Measurements from ENCODE around the gene DLG2. TPM values are rescaled to one million over a fixed set of nuclear protein-coding genes. Genes with fewer than 3 reads are reported as not detected.

The DLG2 gene
- polyA plus RNA-seq, 1 donor = 9.6 TPM

GRCh38 chr11:84564867-84565184 lies 1062.3 kb downstream of the DLG2 start:
- no peak for DNase-seq (ENCODE audit: low read depth)

- no peak for DNase-seq (ENCODE audit: low read depth)
Measured at GRCh38 chr11:84564180-84564866, 1062.8 kb downstream of the DLG2 start.

- no peak for DNase-seq (ENCODE audit: low read depth)
Measured at GRCh38 chr11:84563356-84563755, 1063.8 kb downstream of the DLG2 start.

GRCh38 chr11:84560206-84560605 lies 1066.9 kb downstream of the DLG2 start:
- DNase-seq (ENCODE audit: low read depth) = no peak

- peak; percentile 28 for DNase-seq (ENCODE audit: low read depth)
Measured at GRCh38 chr11:84558085-84558905, 1068.8 kb downstream of the DLG2 start.

GRCh38 chr11:84552791-84553190 lies 1074.4 kb downstream of the DLG2 start:
- no peak for DNase-seq (ENCODE audit: low read depth)

GRCh38 chr11:84549217-84549616 lies 1077.9 kb downstream of the DLG2 start:
- no peak for DNase-seq (ENCODE audit: low read depth)

GRCh38 chr11:84544566-84544965 lies 1082.6 kb downstream of the DLG2 start:
- DNase-seq (ENCODE audit: low read depth) = no peak

GRCh38 chr11:84543367-84544159 lies 1083.6 kb downstream of the DLG2 start:
- no peak for DNase-seq (ENCODE audit: low read depth)

- DNase-seq (ENCODE audit: low read depth) = no peak
Measured at GRCh38 chr11:84541731-84542340, 1085.3 kb downstream of the DLG2 start.

GRCh38 chr11:84536456-84536855 lies 1090.7 kb downstream of the DLG2 start:
- DNase-seq (ENCODE audit: low read depth) = no peak

- DNase-seq (ENCODE audit: low read depth) = no peak
Measured at GRCh38 chr11:84532364-84532763, 1094.8 kb downstream of the DLG2 start.

GRCh38 chr11:84526250-84526649 lies 1100.9 kb downstream of the DLG2 start:
- DNase-seq (ENCODE audit: low read depth) = no peak

GRCh38 chr11:84524422-84525051 lies 1102.6 kb downstream of the DLG2 start:
- no peak for DNase-seq (ENCODE audit: low read depth)

- no peak for DNase-seq (ENCODE audit: low read depth)
Measured at GRCh38 chr11:84522331-84522730, 1104.8 kb downstream of the DLG2 start.

- no peak for DNase-seq (ENCODE audit: low read depth)
Measured at GRCh38 chr11:84518631-84519183, 1108.4 kb downstream of the DLG2 start.

GRCh38 chr11:84514436-84514835 lies 1112.7 kb downstream of the DLG2 start:
- DNase-seq (ENCODE audit: low read depth) = no peak

GRCh38 chr11:84503503-84503902 lies 1123.6 kb downstream of the DLG2 start:
- no peak for DNase-seq (ENCODE audit: low read depth)

- no peak for DNase-seq (ENCODE audit: low read depth)
Measured at GRCh38 chr11:84501750-84502149, 1125.4 kb downstream of the DLG2 start.

- DNase-seq (ENCODE audit: low read depth) = no peak
Measured at GRCh38 chr11:84497981-84498411, 1129.1 kb downstream of the DLG2 start.

GRCh38 chr11:84497181-84497580 lies 1130.0 kb downstream of the DLG2 start:
- no peak for DNase-seq (ENCODE audit: low read depth)
